ENCODE data around the gene SPOPL.

Gene SPOPL

GRCh38 chr2:138609446-138609845 lies 107.9 kb downstream of the SPOPL start:
- no peak for DNase-seq

- DNase-seq, result no peak
Measured at GRCh38 chr2:138610201-138610953, 108.8 kb downstream of the SPOPL start.

- no peak for DNase-seq
Measured at GRCh38 chr2:138615257-138615656, 113.7 kb downstream of the SPOPL start.

GRCh38 chr2:138617026-138617425 lies 115.5 kb downstream of the SPOPL start:
- no peak for DNase-seq

GRCh38 chr2:138618971-138619370 lies 117.4 kb downstream of the SPOPL start:
- DNase-seq, result no peak

GRCh38 chr2:138620431-138620830 lies 118.9 kb downstream of the SPOPL start:
- DNase-seq, result no peak

- no peak for DNase-seq
Measured at GRCh38 chr2:138621139-138621538, 119.6 kb downstream of the SPOPL start.

- no peak for DNase-seq
Measured at GRCh38 chr2:138622613-138623012, 121.0 kb downstream of the SPOPL start.
